PC-9 (cell line): Measurements from ENCODE around the gene CARMIL1. TPM values are rescaled to one million over a fixed set of nuclear protein-coding genes. Genes with fewer than 3 reads are reported as not detected.
A peak's percentile ranks its signal among the peaks of the same experiment; 100 is the strongest.

Experiments used
- BruUV-seq: library from RNA; stranded (reverse); fragments of 400-500 nt; replicated peaks from 2 replicates; lab custom pipeline; 2021; lab: Mats Ljungman, UMichigan
- CTCF ChIA-PET: fragments of 300-600 bp; sonication (Branson Sonifier 250); formaldehyde crosslinking; loops from one replicate; lab custom pipeline; 2022; ENCODE audit warnings: antibody characterized with exemption; lab: Charles Lee
- POLR2A ChIA-PET: fragments of 300-600 bp; sonication (Branson Sonifier 250); formaldehyde crosslinking; loops from one replicate; lab custom pipeline; 2022; ENCODE audit warnings: antibody characterized with exemption; ENCODE audit not compliant: unreplicated experiment; lab: Charles Lee
- DNase-seq, 2 experiments: peaks; one replicate each; pipeline versions ENCODE4 v3.0.0 to v3.0.0-alpha.2; 2015 to 2022; ENCODE audit warnings: mixed read lengths in 1 of 2
- H2AFZ ChIP-seq: fragments of 200-600 bp; sonication (generic); 2 replicates; pipeline ENCODE4 v1.8.1; 2017; ENCODE audit warnings: antibody characterized with exemption
- H3F3A ChIP-seq: fragments of 200-600 bp; sonication (generic); 2 replicates; pipeline ENCODE4 v1.8.1; 2017; ENCODE audit warnings: antibody characterized with exemption, mild to moderate bottlenecking, low read depth; ENCODE audit not compliant: insufficient read depth
- H3K27ac ChIP-seq: fragments of 200-600 bp; sonication (generic); 2 replicates; pipeline ENCODE4 v1.6.1; 2016; ENCODE audit warnings: mixed run types
- H3K27me3 ChIP-seq: fragments of 200-600 bp; sonication (generic); 2 replicates; pipeline ENCODE4 v1.6.1; 2016; ENCODE audit warnings: low read depth, mixed run types; ENCODE audit not compliant: insufficient read depth
- H3K36me3 ChIP-seq: fragments of 200-600 bp; sonication (generic); 2 replicates; pipeline ENCODE4 v1.6.1; 2016; ENCODE audit warnings: low read depth, mixed run types
- H3K4me1 ChIP-seq: fragments of 200-600 bp; sonication (generic); replicated peaks from 2 replicates; pipeline ENCODE4 v1.6.1; 2016; ENCODE audit warnings: mixed run types; ENCODE audit not compliant: insufficient read depth
- H3K4me2 ChIP-seq: fragments of 200-600 bp; sonication (generic); 2 replicates; pipeline ENCODE4 v1.6.1; 2017; ENCODE audit warnings: mixed run types
- H3K4me3 ChIP-seq: fragments of 200-600 bp; sonication (generic); 2 replicates; pipeline ENCODE4 v1.6.1; 2016; ENCODE audit warnings: mixed run types
- H3K79me2 ChIP-seq: fragments of 200-600 bp; sonication (generic); 2 replicates; pipeline ENCODE4 v1.6.1; 2017; ENCODE audit warnings: low read depth, mixed run types
- H3K9me2 ChIP-seq: fragments of 200-600 bp; sonication (generic); 2 replicates; pipeline ENCODE4 v1.8.1; 2017; ENCODE audit warnings: mild to moderate bottlenecking; ENCODE audit not compliant: insufficient read depth
- H3K9me3 ChIP-seq: fragments of 200-600 bp; sonication (generic); 2 replicates; pipeline ENCODE4 v1.8.1; 2016; ENCODE audit warnings: low read depth; ENCODE audit not compliant: insufficient read depth
- H4K20me1 ChIP-seq: fragments of 200-600 bp; sonication (generic); 2 replicates; pipeline ENCODE4 v1.8.1; 2017; ENCODE audit not compliant: insufficient read depth
- EZH2 ChIP-seq: fragments of 200-600 bp; sonication (generic); IDR thresholded peaks from 2 replicates; pipeline ENCODE4 v1.8.0; 2017; ENCODE audit warnings: antibody characterized with exemption, low read depth
- intact Hi-C: fragments of 100-400 bp; cut with micrococcal nuclease; formaldehyde crosslinking; loops from one replicate; pipeline ENCODE4 v1.10.0; 2022; ENCODE audit not compliant: unreplicated experiment
- total RNA-seq: library from RNA; stranded (reverse); gene quantifications from 2 replicates; pipeline ENCODE4 v1.2.3, GENCODE V29; 2021
- TF ChIP-seq, protein P1 (sequence below): fragments of 200-600 bp; sonication (generic); conservative IDR thresholded peaks from 2 replicates; pipeline ENCODE4 v1.6.1; 2017; ENCODE audit warnings: mixed run types, antibody characterized with exemption, mild to moderate bottlenecking, moderate library complexity

CARMIL1 gene
- total RNA-seq, 1 experiment from 2014 or later: 33.1 TPM

DNA sequence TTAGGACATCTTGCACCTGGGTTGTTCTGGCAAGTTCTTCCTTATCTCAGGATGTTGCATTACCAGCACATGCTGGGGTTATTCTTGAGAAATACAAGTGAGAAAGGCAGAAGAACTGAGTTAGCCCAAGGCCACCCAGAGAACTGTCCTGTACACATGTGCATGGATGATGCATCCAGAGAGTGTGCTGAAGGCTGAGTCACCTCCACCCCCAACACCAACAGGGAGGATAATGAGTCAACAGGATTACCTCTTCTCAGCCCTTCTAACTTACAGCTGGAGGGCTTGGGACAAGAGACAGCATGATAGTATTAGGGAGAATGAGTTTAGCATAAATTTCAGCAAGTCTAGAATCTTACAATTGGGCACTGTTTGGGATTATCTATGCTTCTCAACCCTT, 381.3 kb downstream of the CARMIL1 start:
- H3K4me1 ChIP-seq: peaks cover 3% of the 10 kb centered on the region; the same call in 1 of the 2 replicates
- intact Hi-C loops: no loop called here
- H3K9me2 ChIP-seq: no peaks in the 10 kb centered on the region
- no peak overlapping the region for H3K4me3 ChIP-seq
- H3K36me3 ChIP-seq: no peaks in the 10 kb centered on the region
- no peaks in the 10 kb centered on the region for H3K27me3 ChIP-seq
- no peaks in the 10 kb centered on the region for H3K79me2 ChIP-seq
- TF ChIP-seq EZH2: no peak
- TF ChIP-seq, protein P1, sequence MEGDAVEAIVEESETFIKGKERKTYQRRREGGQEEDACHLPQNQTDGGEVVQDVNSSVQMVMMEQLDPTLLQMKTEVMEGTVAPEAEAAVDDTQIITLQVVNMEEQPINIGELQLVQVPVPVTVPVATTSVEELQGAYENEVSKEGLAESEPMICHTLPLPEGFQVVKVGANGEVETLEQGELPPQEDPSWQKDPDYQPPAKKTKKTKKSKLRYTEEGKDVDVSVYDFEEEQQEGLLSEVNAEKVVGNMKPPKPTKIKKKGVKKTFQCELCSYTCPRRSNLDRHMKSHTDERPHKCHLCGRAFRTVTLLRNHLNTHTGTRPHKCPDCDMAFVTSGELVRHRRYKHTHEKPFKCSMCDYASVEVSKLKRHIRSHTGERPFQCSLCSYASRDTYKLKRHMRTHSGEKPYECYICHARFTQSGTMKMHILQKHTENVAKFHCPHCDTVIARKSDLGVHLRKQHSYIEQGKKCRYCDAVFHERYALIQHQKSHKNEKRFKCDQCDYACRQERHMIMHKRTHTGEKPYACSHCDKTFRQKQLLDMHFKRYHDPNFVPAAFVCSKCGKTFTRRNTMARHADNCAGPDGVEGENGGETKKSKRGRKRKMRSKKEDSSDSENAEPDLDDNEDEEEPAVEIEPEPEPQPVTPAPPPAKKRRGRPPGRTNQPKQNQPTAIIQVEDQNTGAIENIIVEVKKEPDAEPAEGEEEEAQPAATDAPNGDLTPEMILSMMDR: no peak
- CTCF ChIA-PET: no interaction called here
- POLR2A ChIA-PET: no interaction called here
- no peak overlapping the region for H3K27ac ChIP-seq
- H2AFZ ChIP-seq: no peak overlapping the region
- H3K4me2 ChIP-seq: no peak overlapping the region
- no TSS peak for BruUV-seq
- H3K9me3 ChIP-seq: no peaks in the 10 kb centered on the region
- no peaks in the 10 kb centered on the region for H3F3A ChIP-seq
- DNase-seq: peak; percentile 7 to 58
- H4K20me1 ChIP-seq: no peaks in the 10 kb centered on the region

DNA sequence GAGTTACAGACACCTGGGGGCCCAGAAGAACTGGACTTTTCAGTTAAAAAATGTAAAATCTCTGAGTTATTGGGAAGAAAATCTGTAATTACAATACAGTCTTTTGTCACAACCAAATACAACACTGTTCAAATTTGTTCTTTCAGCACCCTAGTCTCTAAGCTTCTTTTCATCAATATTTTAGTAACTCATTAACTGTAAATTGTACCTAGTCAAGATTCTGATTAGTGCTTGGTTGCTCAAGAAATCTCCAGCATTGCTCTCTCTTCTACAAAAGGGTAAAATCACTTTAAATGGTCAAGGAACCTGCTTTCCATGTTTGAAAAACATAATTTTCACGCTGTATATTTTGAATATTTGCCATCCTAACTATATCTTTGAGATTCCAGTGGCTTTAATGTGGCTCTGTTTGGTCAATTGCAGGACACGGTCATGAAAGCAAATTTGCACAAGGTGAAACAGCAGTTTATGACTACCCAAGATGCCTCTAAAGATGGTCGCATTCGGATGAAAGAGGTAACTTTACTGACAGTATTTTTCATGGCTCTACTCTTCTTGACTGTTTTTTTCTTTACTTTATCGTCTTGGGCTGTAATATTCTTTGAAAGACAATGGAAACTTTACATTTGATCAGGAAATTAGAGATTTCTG, 382.1 kb downstream of the CARMIL1 start:
- Histone ChIP-seq H3F3A (no peaks in the 10 kb centered on the region), H3K79me2 (no peaks in the 10 kb centered on the region), H3K4me3 (no peak overlapping the region), H4K20me1 (no peaks in the 10 kb centered on the region), H3K27ac (no peak overlapping the region), H3K4me2 (no peak overlapping the region), H2AFZ (no peak overlapping the region), H3K9me2 (no peaks in the 10 kb centered on the region), H3K4me1 (no peaks in the 10 kb centered on the region), H3K36me3 (no peaks in the 10 kb centered on the region), H3K27me3 (no peaks in the 10 kb centered on the region), H3K9me3 (no peaks in the 10 kb centered on the region)
- POLR2A ChIA-PET: no interaction called here
- DNase-seq: no peak
- intact Hi-C loops: no loop called here
- TF ChIP-seq, protein P1: no peak
- no peak for TF ChIP-seq EZH2
- no TSS peak for BruUV-seq
- CTCF ChIA-PET: no interaction called here

DNA sequence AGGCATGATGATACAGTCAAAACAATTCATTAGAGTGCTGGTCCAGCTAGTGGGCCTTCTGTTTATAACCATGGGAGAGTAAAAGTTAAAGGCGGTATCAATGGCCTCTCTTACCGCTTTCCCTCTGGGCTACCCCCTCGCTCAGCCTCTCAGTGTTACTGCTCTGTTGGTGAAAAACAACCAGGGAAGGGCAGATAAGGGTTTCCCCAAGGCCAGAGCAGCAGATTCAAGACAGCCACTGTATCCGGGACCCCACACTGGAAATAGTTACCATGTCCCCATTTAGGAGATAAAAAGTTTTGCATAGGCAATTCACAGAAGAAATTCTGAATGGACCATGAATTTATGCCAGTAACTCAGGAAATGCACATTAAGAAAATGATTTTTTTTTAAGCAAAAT, 386.3 kb downstream of the CARMIL1 start:
- TF ChIP-seq, protein P1: no peak
- no peak for TF ChIP-seq EZH2
- no peaks in the 10 kb centered on the region for H3K9me3 ChIP-seq
- intact Hi-C loops: no loop called here
- no peaks in the 10 kb centered on the region for H3K4me1 ChIP-seq
- ChIA-PET CTCF (no interaction called here), POLR2A (no interaction called here)
- no peaks in the 10 kb centered on the region for H3K79me2 ChIP-seq
- H4K20me1 ChIP-seq: no peaks in the 10 kb centered on the region
- H3F3A ChIP-seq: no peaks in the 10 kb centered on the region
- no peaks in the 10 kb centered on the region for H3K9me2 ChIP-seq
- no peak overlapping the region for H3K4me2 ChIP-seq
- H3K27me3 ChIP-seq: no peaks in the 10 kb centered on the region
- H3K4me3 ChIP-seq: no peak overlapping the region
- H3K27ac ChIP-seq: no peak overlapping the region
- no peak overlapping the region for H2AFZ ChIP-seq
- BruUV-seq: no TSS peak
- H3K36me3 ChIP-seq: no peaks in the 10 kb centered on the region
- DNase-seq: no peak
